IMR-90 (cell line): Measurements from ENCODE around the gene ZNF385B. TPM values are rescaled to one million over a fixed set of nuclear protein-coding genes. Genes with fewer than 3 reads are reported as not detected.
A peak's percentile ranks its signal among the peaks of the same experiment; 100 is the strongest.

Source experiments
- ATAC-seq: fragments of 200-7000 bp; cut with Tn5 transposase; 2 replicates; pipeline ENCODE4 v1.9.1; 2020; ENCODE audit warnings: low read depth, mild to moderate bottlenecking, moderate library complexity
- BruUV-seq: library from RNA; stranded (reverse); fragments of 400-500 nt; replicated peaks from 2 replicates; lab custom pipeline; 2021; lab: Mats Ljungman, UMichigan
- CTCF ChIA-PET: fragments of 300-600 bp; formaldehyde crosslinking; extraction: SDS; loops from one replicate; lab custom pipeline; 2021; ENCODE audit warnings: antibody characterized with exemption; lab: Yijun Ruan, JAX
- POLR2A ChIA-PET: fragments of 300-600 bp; sonication (Branson Sonifier 250); formaldehyde crosslinking; loops from one replicate; lab custom pipeline; 2022; ENCODE audit warnings: antibody characterized with exemption; ENCODE audit not compliant: unreplicated experiment; lab: Charles Lee
- DNase-seq: peaks from one replicate; pipeline ENCODE4 v3.0.0; 2013
- H2AFZ ChIP-seq: replicated peaks from 2 replicates; pipeline ENCODE3; 2013; ENCODE audit warnings: low read length, mild to moderate bottlenecking; ENCODE audit not compliant: poor library complexity
- H2AK5ac ChIP-seq: 2 replicates; pipeline ENCODE4 v1.6.1; 2013; ENCODE audit warnings: low read depth, low read length, inconsistent platforms
- H2AK9ac ChIP-seq: replicated peaks from 2 replicates; pipeline ENCODE3; 2013; ENCODE audit warnings: mild to moderate bottlenecking, low read depth, low read length, moderate library complexity; ENCODE audit not compliant: poor library complexity
- H2BK120ac ChIP-seq: 2 replicates; pipeline ENCODE4 v1.6.1; 2013; ENCODE audit warnings: low read depth, low read length, inconsistent platforms
- H2BK15ac ChIP-seq: 3 replicates; pipeline ENCODE4 v1.6.1; 2013; ENCODE audit warnings: low read depth, low read length, inconsistent platforms
- H2BK20ac ChIP-seq: 2 replicates; pipeline ENCODE4 v1.6.1; 2013; ENCODE audit warnings: low read depth, mild to moderate bottlenecking, inconsistent platforms, low read length, moderate library complexity
- H2BK5ac ChIP-seq: 2 replicates; pipeline ENCODE4 v1.6.1; 2013; ENCODE audit warnings: mild to moderate bottlenecking, low read depth, low read length, inconsistent platforms; ENCODE audit not compliant: poor library complexity, severe bottlenecking
- H3K14ac ChIP-seq: replicated peaks from 2 replicates; pipeline ENCODE4 v1.6.1; 2013; ENCODE audit warnings: low read depth, low read length, inconsistent platforms
- H3K18ac ChIP-seq: 2 replicates; pipeline ENCODE4 v1.6.1; 2013; ENCODE audit warnings: low read depth, low read length, control low read depth
- H3K23ac ChIP-seq: 2 replicates; pipeline ENCODE4 v1.6.1; 2013; ENCODE audit warnings: low read depth, low read length, inconsistent platforms
- H3K27ac ChIP-seq: 2 replicates; pipeline ENCODE4 v1.5.1; 2013; ENCODE audit warnings: mild to moderate bottlenecking, control low read depth, low read length; ENCODE audit not compliant: insufficient read depth
- H3K27me3 ChIP-seq: 2 replicates; pipeline ENCODE4 v1.6.1; 2013; ENCODE audit warnings: low read length; ENCODE audit not compliant: control insufficient read depth, insufficient read depth
- H3K36me3 ChIP-seq: 2 replicates; pipeline ENCODE4 v1.6.1; 2013; ENCODE audit warnings: low read length, mixed read lengths; ENCODE audit not compliant: control insufficient read depth, insufficient read depth
- H3K4ac ChIP-seq: 2 replicates; pipeline ENCODE4 v1.6.1; 2013; ENCODE audit warnings: low read depth, low read length, inconsistent platforms
- H3K4me1 ChIP-seq: 2 replicates; pipeline ENCODE4 v1.6.1; 2013; ENCODE audit warnings: low read length, mixed read lengths; ENCODE audit not compliant: control insufficient read depth, insufficient read depth
- H3K4me2 ChIP-seq: 2 replicates; pipeline ENCODE4 v1.6.1; 2013; ENCODE audit warnings: low read depth, mild to moderate bottlenecking, control low read depth, low read length, moderate library complexity
- H3K4me3 ChIP-seq: 2 replicates; pipeline ENCODE4 v1.5.1; 2013; ENCODE audit warnings: low read depth, mild to moderate bottlenecking, control low read depth, low read length, moderate library complexity; ENCODE audit not compliant: insufficient read depth
- H3K56ac ChIP-seq: 2 replicates; pipeline ENCODE4 v1.6.1; 2013; ENCODE audit warnings: low read length, inconsistent platforms; ENCODE audit not compliant: insufficient read depth; ENCODE audit errors: extremely low read depth
- H3K79me1 ChIP-seq, 2 experiments: 2 replicates each; pipeline ENCODE4 v1.6.1; 2013; ENCODE audit warnings: low read length in 2 of 2, inconsistent platforms in 1 of 2, low read depth in 1 of 2
- H3K9ac ChIP-seq: 2 replicates; pipeline ENCODE4 v1.6.1; 2013; ENCODE audit warnings: low read depth, low read length, control low read depth
- H3K9me1 ChIP-seq: 2 replicates; pipeline ENCODE4 v1.6.1; 2013; ENCODE audit warnings: low read length, inconsistent platforms; ENCODE audit not compliant: insufficient read depth
- H3K9me3 ChIP-seq: 2 replicates; pipeline ENCODE4 v1.6.1; 2013; ENCODE audit warnings: low read length; ENCODE audit not compliant: control insufficient read depth, insufficient read depth
- H4K20me1 ChIP-seq: 2 replicates; pipeline ENCODE4 v1.6.1; 2013; ENCODE audit warnings: low read length, inconsistent platforms; ENCODE audit not compliant: insufficient read depth
- H4K5ac ChIP-seq: 2 replicates; pipeline ENCODE4 v1.6.1; 2013; ENCODE audit warnings: mild to moderate bottlenecking, low read depth, low read length, control low read depth
- H4K8ac ChIP-seq, 2 experiments: 2 replicates each; pipeline ENCODE4 v1.6.1; 2013; ENCODE audit warnings: low read depth in 2 of 2, low read length in 2 of 2, control low read depth in 1 of 2, inconsistent platforms in 1 of 2
- H4K91ac ChIP-seq: 2 replicates; pipeline ENCODE4 v1.6.1; 2013; ENCODE audit warnings: low read depth, low read length, inconsistent platforms; ENCODE audit not compliant: insufficient read depth
- BHLHE40 ChIP-seq: fragments of 150-350 bp; IDR thresholded peaks from 2 replicates; pipeline ENCODE4 v1.6.1; 2016; ENCODE audit warnings: mild to moderate bottlenecking, low read depth, low read length
- CEBPB ChIP-seq: IDR thresholded peaks from 2 replicates; pipeline ENCODE4 v1.6.1; 2012; ENCODE audit warnings: low read depth, low read length, improper control_type of control experiment
- CHD1 ChIP-seq: IDR thresholded peaks from 2 replicates; pipeline ENCODE4 v1.6.1; 2012; ENCODE audit warnings: low read depth, low read length, improper control_type of control experiment
- CTCF ChIP-seq: conservative IDR thresholded peaks from 2 replicates; pipeline ENCODE4 v1.5.1; 2012; ENCODE audit warnings: mild to moderate bottlenecking, low read depth, low read length, improper control_type of control experiment
- RCOR1 ChIP-seq: IDR thresholded peaks from 2 replicates; pipeline ENCODE4 v1.6.1; 2012; ENCODE audit warnings: mild to moderate bottlenecking, low read length, improper control_type of control experiment; ENCODE audit not compliant: insufficient replicate concordance
- SMC3 ChIP-seq: fragments of 150-350 bp; IDR thresholded peaks from 2 replicates; pipeline ENCODE4 v1.6.1; 2016; ENCODE audit warnings: low read depth, mild to moderate bottlenecking, antibody characterized with exemption, low read length, moderate library complexity
- WGBS, 2 experiments: methylation state at CpG; one replicate each; pipeline versions ENCODE4 v1.1.5 to v1.1.7; 2013; ENCODE audit warnings: missing lambda C conversion rate in 2 of 2; ENCODE audit not compliant: insufficient read length in 1 of 2; ENCODE audit errors: extremely low coverage in 2 of 2; 5-methylcytosine and 5-hydroxymethylcytosine counted together
- dilution Hi-C: fragments of 300-500 bp; cut with HindIII; formaldehyde crosslinking; loops from one replicate; pipeline ENCODE4 v1.14.3; 2018; ENCODE audit warnings: low sequenced_read_pairs; ENCODE audit not compliant: unreplicated experiment
- in situ Hi-C: fragments of 300-500 bp; cut with MboI; formaldehyde crosslinking; loops from 3 replicates; pipeline ENCODE4 v1.14.3; 2019; ENCODE audit warnings: low sequenced_read_pairs, inconsistent platforms, mixed read lengths
- intact Hi-C: fragments of 100-400 bp; cut with micrococcal nuclease; formaldehyde crosslinking; loops from 2 replicates; pipeline ENCODE4 v1.10.0; 2022
- polyA plus RNA-seq, 3 experiments: library from polyadenylated mRNA; depleted of rRNA; stranded (reverse); fragments of >200 nt; gene quantifications; 2 replicates each; pipeline ENCODE4 v1.2.3, GENCODE V29; 2012; ENCODE audit warnings: low replicate concordance in 1 of 3
- total RNA-seq: library from RNA; depleted of rRNA; stranded (reverse); fragments of >200 nt; gene quantifications from 2 replicates; pipeline ENCODE4 v1.2.3, GENCODE V29; 2012

Gene ZNF385B
- total and polyA plus RNA-seq, 2 of the 4 experiments (the other 2 are of a cell fraction), result not detected

- H3K9me1 ChIP-seq, result no peaks in the 10 kb centered on the region
- H3K18ac ChIP-seq, result no peak overlapping the region
- no peak overlapping the region for H2AK9ac ChIP-seq
- in situ Hi-C loops (no loop called here), intact Hi-C loops (no loop called here), dilution Hi-C loops (no loop called here)
- no peak overlapping the region for H2BK15ac ChIP-seq
- no peak overlapping the region for H3K56ac ChIP-seq
- no TSS peak for BruUV-seq
- H3K79me1 ChIP-seq, result no peaks in the 10 kb centered on the region
- ATAC-seq, result peak; percentile 48
- H4K91ac ChIP-seq, result no peak overlapping the region
- no peaks in the 10 kb centered on the region; the same call in 1 of the 2 replicates for H3K4me1 ChIP-seq
- H3K9me3 ChIP-seq, result no peaks in the 10 kb centered on the region
- H4K20me1 ChIP-seq, result no peaks in the 10 kb centered on the region
- H3K27ac ChIP-seq, result no peak overlapping the region
- no peak overlapping the region for H3K4ac ChIP-seq
- H3K14ac ChIP-seq, result no peak overlapping the region
- no peak overlapping the region for H2BK120ac ChIP-seq
- no peak overlapping the region for H3K4me2 ChIP-seq
- no peak overlapping the region for H3K9ac ChIP-seq
- no peaks in the 10 kb centered on the region for H3K27me3 ChIP-seq
- H3K23ac ChIP-seq, result no peak overlapping the region
- no peak overlapping the region for H4K5ac ChIP-seq
- no peak overlapping the region for H2AFZ ChIP-seq
- H2BK20ac ChIP-seq, result no peak overlapping the region
- POLR2A ChIA-PET, result no interaction called here
- TF ChIP-seq CEBPB, result peak; percentile 76
- TF ChIP-seq BHLHE40, result no peak
- no peak for TF ChIP-seq CTCF
- TF ChIP-seq CHD1, result no peak
- TF ChIP-seq RCOR1, result no peak
- no peak for TF ChIP-seq SMC3
- no peak overlapping the region for H3K4me3 ChIP-seq
- no peak overlapping the region for H2BK5ac ChIP-seq
- no peak overlapping the region for H4K8ac ChIP-seq
- peak; percentile 45 for DNase-seq
- no peaks in the 10 kb centered on the region for H3K36me3 ChIP-seq
- WGBS, 2 experiments, result no CpG with 5 or more reads among the region's 3 CpGs
- no peak overlapping the region for H2AK5ac ChIP-seq
- CTCF ChIA-PET, result interaction anchor here (0.7 kb wide), 1 partner anchor 106 kb away, joined by 3 read pairs; no protein-coding TSS in a partner anchor
These were observed 417.4 kb downstream of the ZNF385B start for GRCh38 chr2:179444056-179444455.
